Measurements from ENCODE around the gene ABCC8. TPM values are rescaled to one million over a fixed set of nuclear protein-coding genes. Genes with fewer than 3 reads are reported as not detected.

The ABCC8 gene
- total and polyA plus RNA-seq, 2 experiments from 2014 or later = 2.2 TPM; not detected in 1

- H3K4me2 ChIP-seq = no peak overlapping the region
- H3K9me2 ChIP-seq (replicated peaks; ENCODE audit: insufficient read depth) = no peaks in the 10 kb centered on the region
- no peaks in the 10 kb centered on the region for H3K36me3 ChIP-seq (replicated peaks; ENCODE audit: insufficient read depth, low read depth)
- no peaks in the 10 kb centered on the region for H3K9me3 ChIP-seq (ENCODE audit: low read depth)
- H3K4me1 ChIP-seq (ENCODE audit: insufficient read depth) = peaks cover 7% of the 10 kb centered on the region
- H3K27ac ChIP-seq = peak overlapping the region; percentile 29
- DNase-seq (ENCODE audit: low spot score) = no peak
- no peak overlapping the region for H3K4me3 ChIP-seq
- WGBS (ENCODE audit: low lambda C conversion rate, missing lambda C conversion rate) = 92% methylated on average over 8 of the region's 8 CpGs
- no peaks in the 10 kb centered on the region for H4K20me1 ChIP-seq (ENCODE audit: insufficient read depth, poor library complexity, severe bottlenecking)
- no peaks in the 10 kb centered on the region for H3K27me3 ChIP-seq
- no peaks in the 10 kb centered on the region for H3K79me2 ChIP-seq
- H2AFZ ChIP-seq = no peak overlapping the region
- no peak for TF ChIP-seq EZH2phosphoT487 (IDR thresholded peaks at IDR 0.05; ENCODE audit: low read depth, severe bottlenecking, unreplicated experiment)
- no peak for TF ChIP-seq EZH2 (IDR thresholded peaks at IDR 0.05; ENCODE audit: borderline replicate concordance)
- TF ChIP-seq, protein P1, sequence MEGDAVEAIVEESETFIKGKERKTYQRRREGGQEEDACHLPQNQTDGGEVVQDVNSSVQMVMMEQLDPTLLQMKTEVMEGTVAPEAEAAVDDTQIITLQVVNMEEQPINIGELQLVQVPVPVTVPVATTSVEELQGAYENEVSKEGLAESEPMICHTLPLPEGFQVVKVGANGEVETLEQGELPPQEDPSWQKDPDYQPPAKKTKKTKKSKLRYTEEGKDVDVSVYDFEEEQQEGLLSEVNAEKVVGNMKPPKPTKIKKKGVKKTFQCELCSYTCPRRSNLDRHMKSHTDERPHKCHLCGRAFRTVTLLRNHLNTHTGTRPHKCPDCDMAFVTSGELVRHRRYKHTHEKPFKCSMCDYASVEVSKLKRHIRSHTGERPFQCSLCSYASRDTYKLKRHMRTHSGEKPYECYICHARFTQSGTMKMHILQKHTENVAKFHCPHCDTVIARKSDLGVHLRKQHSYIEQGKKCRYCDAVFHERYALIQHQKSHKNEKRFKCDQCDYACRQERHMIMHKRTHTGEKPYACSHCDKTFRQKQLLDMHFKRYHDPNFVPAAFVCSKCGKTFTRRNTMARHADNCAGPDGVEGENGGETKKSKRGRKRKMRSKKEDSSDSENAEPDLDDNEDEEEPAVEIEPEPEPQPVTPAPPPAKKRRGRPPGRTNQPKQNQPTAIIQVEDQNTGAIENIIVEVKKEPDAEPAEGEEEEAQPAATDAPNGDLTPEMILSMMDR (IDR thresholded peaks at IDR 0.05; ENCODE audit: poor library complexity) = no peak
Measured at GRCh38 chr11:17406082-17406817, 70.4 kb downstream of the ABCC8 start.

GRCh38 chr11:17405232-17406005 is 71.2 kb downstream of the ABCC8 start:
- Histone ChIP-seq H2AFZ (no peak overlapping the region), H3K79me2 (no peaks in the 10 kb centered on the region), H4K20me1 (ENCODE audit: insufficient read depth, poor library complexity, severe bottlenecking) (no peaks in the 10 kb centered on the region), H3K27me3 (no peaks in the 10 kb centered on the region), H3K36me3 (replicated peaks; ENCODE audit: insufficient read depth, low read depth) (no peaks in the 10 kb centered on the region), H3K9me2 (replicated peaks; ENCODE audit: insufficient read depth) (no peaks in the 10 kb centered on the region), H3K4me1 (ENCODE audit: insufficient read depth) (peaks cover 7% of the 10 kb centered on the region), H3K27ac (peak overlapping the region; percentile 29), H3K9me3 (ENCODE audit: low read depth) (no peaks in the 10 kb centered on the region), H3K4me2 (no peak overlapping the region), H3K4me3 (no peak overlapping the region)
- DNase-seq (ENCODE audit: low spot score) = peak; percentile 70
- TF ChIP-seq EZH2phosphoT487 (IDR thresholded peaks at IDR 0.05; ENCODE audit: low read depth, severe bottlenecking, unreplicated experiment) = no peak
- no peak for TF ChIP-seq EZH2 (IDR thresholded peaks at IDR 0.05; ENCODE audit: borderline replicate concordance)
- TF ChIP-seq, protein P1 (IDR thresholded peaks at IDR 0.05; ENCODE audit: poor library complexity) = no peak
- 58% methylated on average over 14 of the region's 15 CpGs for WGBS (ENCODE audit: low lambda C conversion rate, missing lambda C conversion rate)

DNA sequence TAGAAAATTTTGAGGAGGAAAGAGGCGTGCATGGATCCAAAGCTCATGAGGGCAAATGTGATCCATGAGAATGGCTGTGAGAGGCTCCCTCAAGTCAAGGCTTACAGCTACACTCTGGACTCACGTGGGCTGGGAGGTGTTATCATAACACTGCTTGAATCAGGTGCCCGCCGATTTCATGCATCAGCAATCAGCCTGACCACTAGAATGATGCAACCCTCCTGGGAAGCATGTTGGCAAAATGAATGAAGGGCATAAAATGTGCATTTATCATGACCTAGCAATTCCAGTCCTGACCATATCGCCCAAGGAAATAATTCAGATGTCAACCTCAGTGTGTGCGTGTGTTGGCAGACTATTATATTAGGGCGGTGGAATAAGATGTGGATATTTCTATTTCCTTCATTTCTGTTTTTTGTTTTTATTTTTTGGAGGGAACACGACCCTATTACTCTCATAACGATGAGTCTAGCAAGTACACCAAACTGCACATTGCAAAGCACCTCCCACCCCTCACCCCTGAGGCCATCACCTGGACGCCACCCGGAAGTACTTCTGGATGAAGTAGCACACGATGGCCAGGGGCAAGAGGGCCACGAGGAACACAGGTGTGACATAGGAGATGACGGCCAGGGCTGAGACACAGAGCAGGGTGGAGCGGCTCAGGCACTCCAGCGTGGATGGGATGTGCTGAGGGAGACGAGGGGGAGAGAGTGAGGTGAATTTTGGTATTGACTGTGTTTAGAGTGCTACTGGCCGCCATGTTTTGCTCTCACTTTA is 72.5 kb downstream of the ABCC8 start:
- H3K4me2 ChIP-seq = no peak overlapping the region
- H4K20me1 ChIP-seq (ENCODE audit: insufficient read depth, poor library complexity, severe bottlenecking) = no peaks in the 10 kb centered on the region
- no peak overlapping the region for H3K4me3 ChIP-seq
- no peak overlapping the region for H3K27ac ChIP-seq
- H3K4me1 ChIP-seq (ENCODE audit: insufficient read depth) = peaks cover 7% of the 10 kb centered on the region
- TF ChIP-seq, protein P1 (IDR thresholded peaks at IDR 0.05; ENCODE audit: poor library complexity) = no peak
- no peak for TF ChIP-seq EZH2phosphoT487 (IDR thresholded peaks at IDR 0.05; ENCODE audit: low read depth, severe bottlenecking, unreplicated experiment)
- TF ChIP-seq EZH2 (IDR thresholded peaks at IDR 0.05; ENCODE audit: borderline replicate concordance) = no peak
- DNase-seq (ENCODE audit: low spot score) = no peak
- H3K27me3 ChIP-seq = no peaks in the 10 kb centered on the region
- no peaks in the 10 kb centered on the region for H3K79me2 ChIP-seq
- no peaks in the 10 kb centered on the region for H3K9me3 ChIP-seq (ENCODE audit: low read depth)
- H2AFZ ChIP-seq = no peak overlapping the region
- no peaks in the 10 kb centered on the region for H3K9me2 ChIP-seq (replicated peaks; ENCODE audit: insufficient read depth)
- 93% methylated on average over 18 of the region's 18 CpGs for WGBS (ENCODE audit: low lambda C conversion rate, missing lambda C conversion rate)
- no peaks in the 10 kb centered on the region for H3K36me3 ChIP-seq (replicated peaks; ENCODE audit: insufficient read depth, low read depth)

All from hepatocyte (in vitro differentiated cells).